Measurements from ENCODE around the gene LONP2.

The LONP2 gene

GRCh38 chr16:48329138-48329537 lies 85.0 kb downstream of the LONP2 start:
- in situ Hi-C loops (cut with MboI; ENCODE audit: low sequenced_read_pairs) = no loop called here

GRCh38 chr16:48330189-48330840 lies 86.2 kb downstream of the LONP2 start:
- in situ Hi-C loops (cut with MboI; ENCODE audit: low sequenced_read_pairs) = no loop called here

- in situ Hi-C loops (cut with MboI; ENCODE audit: low sequenced_read_pairs) = no loop called here
These were observed 86.7 kb downstream of the LONP2 start for GRCh38 chr16:48330841-48331192.

GRCh38 chr16:48332978-48333377 lies 88.9 kb downstream of the LONP2 start:
- in situ Hi-C loops (cut with MboI; ENCODE audit: low sequenced_read_pairs) = no loop called here

- in situ Hi-C loops (cut with MboI; ENCODE audit: low sequenced_read_pairs) = no loop called here
These were observed 90.2 kb downstream of the LONP2 start for GRCh38 chr16:48334325-48334724.

GRCh38 chr16:48335961-48336360 lies 91.9 kb downstream of the LONP2 start:
- in situ Hi-C loops (cut with MboI; ENCODE audit: low sequenced_read_pairs) = no loop called here

GRCh38 chr16:48340054-48340453 lies 96.0 kb downstream of the LONP2 start:
- in situ Hi-C loops (cut with MboI; ENCODE audit: low sequenced_read_pairs) = no loop called here

- in situ Hi-C loops (cut with MboI; ENCODE audit: low sequenced_read_pairs) = no loop called here
These were observed 98.5 kb downstream of the LONP2 start for GRCh38 chr16:48342591-48342990.

GRCh38 chr16:48347191-48347865 lies 103.2 kb downstream of the LONP2 start:
- in situ Hi-C loops (cut with MboI; ENCODE audit: low sequenced_read_pairs) = no loop called here

GRCh38 chr16:48347980-48348379 lies 103.9 kb downstream of the LONP2 start:
- in situ Hi-C loops (cut with MboI; ENCODE audit: low sequenced_read_pairs) = no loop called here

- in situ Hi-C loops (cut with MboI; ENCODE audit: low sequenced_read_pairs) = loop anchor here (10.0 to 25.0 kb wide), 2 partner anchors 187 to 274 kb away; no protein-coding TSS in a partner anchor
These were observed 106.6 kb downstream of the LONP2 start for GRCh38 chr16:48350736-48351135.

- in situ Hi-C loops (cut with MboI; ENCODE audit: low sequenced_read_pairs) = loop anchor here (10.0 to 25.0 kb wide), 2 partner anchors 184 to 272 kb away; no protein-coding TSS in a partner anchor
These were observed 108.7 kb downstream of the LONP2 start for GRCh38 chr16:48352648-48353390.

- in situ Hi-C loops (cut with MboI; ENCODE audit: low sequenced_read_pairs) = loop anchor here (10.0 to 25.0 kb wide), 2 partner anchors 184 to 271 kb away; no protein-coding TSS in a partner anchor
These were observed 109.6 kb downstream of the LONP2 start for GRCh38 chr16:48353565-48354163.

GRCh38 chr16:48354385-48354784 lies 110.3 kb downstream of the LONP2 start:
- in situ Hi-C loops (cut with MboI; ENCODE audit: low sequenced_read_pairs) = loop anchor here (10.0 to 25.0 kb wide), 2 partner anchors 183 to 270 kb away; no protein-coding TSS in a partner anchor

- in situ Hi-C loops (cut with MboI; ENCODE audit: low sequenced_read_pairs) = loop anchor here (10.0 to 25.0 kb wide), 2 partner anchors 182 to 270 kb away; no protein-coding TSS in a partner anchor
These were observed 111.1 kb downstream of the LONP2 start for GRCh38 chr16:48354877-48355855.

GRCh38 chr16:48356633-48357376 lies 112.7 kb downstream of the LONP2 start:
- in situ Hi-C loops (cut with MboI; ENCODE audit: low sequenced_read_pairs) = loop anchor here (10.0 to 25.0 kb wide), 2 partner anchors 180 to 268 kb away; no protein-coding TSS in a partner anchor

- in situ Hi-C loops (cut with MboI; ENCODE audit: low sequenced_read_pairs) = loop anchor here (10.0 to 25.0 kb wide), 2 partner anchors 179 to 266 kb away; no protein-coding TSS in a partner anchor
These were observed 114.3 kb downstream of the LONP2 start for GRCh38 chr16:48358419-48358818.

GRCh38 chr16:48359983-48360382 lies 115.9 kb downstream of the LONP2 start:
- in situ Hi-C loops (cut with MboI; ENCODE audit: low sequenced_read_pairs) = loop anchor here (10.0 to 25.0 kb wide), 2 partner anchors 177 to 265 kb away; no protein-coding TSS in a partner anchor

GRCh38 chr16:48361012-48361411 lies 116.9 kb downstream of the LONP2 start:
- in situ Hi-C loops (cut with MboI; ENCODE audit: low sequenced_read_pairs) = loop anchor here (25.0 kb wide), 1 partner anchor 176 kb away; no protein-coding TSS in a partner anchor
